ENCODE measurements around the gene GREB1L. TPM values are rescaled to one million over a fixed set of nuclear protein-coding genes. Genes with fewer than 3 reads are reported as not detected.

The GREB1L gene
- total RNA-seq, 4 donors from 2014 or later: 13.2 to 16.0 (median 14.5) TPM

GRCh38 chr18:21489119-21489750, 247.2 kb downstream of the GREB1L start:
- WGBS: 50% methylated on average over 6 of the region's 6 CpGs
- H3K4me3 ChIP-seq: no peak overlapping the region
- no peak for DNase-seq (ENCODE audit: extremely low spot score)
- H3K36me3 ChIP-seq: no peaks in the 10 kb centered on the region
- H3K27ac ChIP-seq (replicated peaks in 1 of 4): no peak overlapping the region
- no peaks in the 10 kb centered on the region for H3K27me3 ChIP-seq
- TF ChIP-seq POLR2AphosphoS5 (IDR thresholded peaks at IDR 0.05): no peak
- no peak for TF ChIP-seq EP300 (IDR thresholded peaks at IDR 0.05)
- peak; percentile 61 to 79 (median 68) for TF ChIP-seq CTCF (IDR thresholded peaks at IDR 0.05)
- intact Hi-C loops (cut with DNase I): loop anchor here (10.0 kb wide), 1 partner anchor 116 kb away; the partner anchor contains the start of gene ESCO1
- no peaks in the 10 kb centered on the region for H3K9me3 ChIP-seq
- peaks cover 0 to 8% (median 5%) of the 10 kb centered on the region in 4 donors for H3K4me1 ChIP-seq

GRCh38 chr18:21489919-21490495, 248.0 kb downstream of the GREB1L start:
- TF ChIP-seq POLR2A (IDR thresholded peaks at IDR 0.05; ENCODE audit: low read depth) (no peak), POLR2AphosphoS5 (IDR thresholded peaks at IDR 0.05) (no peak), CTCF (IDR thresholded peaks at IDR 0.05) (no peak)
- DNase-seq (ENCODE audit: extremely low spot score): no peak
- WGBS: 93% methylated on average over 15 of the region's 15 CpGs
- no peak overlapping the region for H3K4me3 ChIP-seq
- H3K9me3 ChIP-seq: no peaks in the 10 kb centered on the region
- no peaks in the 10 kb centered on the region for H3K27me3 ChIP-seq
- H3K27ac ChIP-seq (replicated peaks in 1 of 4): no peak overlapping the region
- H3K4me1 ChIP-seq: peaks cover 0 to 5% (median under 1%) of the 10 kb centered on the region in 4 donors
- no peaks in the 10 kb centered on the region for H3K36me3 ChIP-seq
- intact Hi-C loops (cut with DNase I): loop anchor here (10.0 kb wide), 2 partner anchors 55 to 115 kb away; partner anchors contain the start of gene ESCO1

- intact Hi-C loops (cut with DNase I): loop anchor here (10.0 kb wide), 1 partner anchor 56 kb away; no protein-coding TSS in a partner anchor
- no peak for TF ChIP-seq POLR2A (IDR thresholded peaks at IDR 0.05; ENCODE audit: low read depth)
- no peak for TF ChIP-seq POLR2AphosphoS5 (IDR thresholded peaks at IDR 0.05)
- TF ChIP-seq EP300 (IDR thresholded peaks at IDR 0.05): no peak
- TF ChIP-seq CTCF (IDR thresholded peaks at IDR 0.05): no peak
- DNase-seq (ENCODE audit: extremely low spot score): no peak
- H3K27me3 ChIP-seq: no peaks in the 10 kb centered on the region
- H3K4me3 ChIP-seq: no peak overlapping the region
- WGBS: 79% methylated on average over 4 of the region's 4 CpGs
- no peaks in the 10 kb centered on the region for H3K9me3 ChIP-seq
- no peak overlapping the region for H3K27ac ChIP-seq (replicated peaks in 1 of 4)
- peaks cover 0 to 13% (median 7%) of the 10 kb centered on the region in 4 donors for H3K4me1 ChIP-seq
- H3K36me3 ChIP-seq: no peaks in the 10 kb centered on the region
These were observed 248.7 kb downstream of the GREB1L start for GRCh38 chr18:21490748-21491147.

GRCh38 chr18:21496277-21496835, 254.3 kb downstream of the GREB1L start:
- intact Hi-C loops (cut with DNase I): loop anchor here (10.0 kb wide), 1 partner anchor 62 kb away; no protein-coding TSS in a partner anchor
- peaks cover 0 to 23% (median 13%) of the 10 kb centered on the region in 4 donors for H3K4me1 ChIP-seq
- WGBS: 94% methylated on average over 12 of the region's 12 CpGs
- H3K9me3 ChIP-seq: no peaks in the 10 kb centered on the region
- H3K36me3 ChIP-seq: peaks cover 0 to 11% (median 8%) of the 10 kb centered on the region in 4 donors
- no peak overlapping the region for H3K27ac ChIP-seq (replicated peaks in 1 of 4)
- no peak for DNase-seq (ENCODE audit: extremely low spot score)
- no peak for TF ChIP-seq CTCF (IDR thresholded peaks at IDR 0.05)
- no peak for TF ChIP-seq POLR2AphosphoS5 (IDR thresholded peaks at IDR 0.05)
- TF ChIP-seq EP300 (IDR thresholded peaks at IDR 0.05): no peak
- TF ChIP-seq POLR2A (IDR thresholded peaks at IDR 0.05; ENCODE audit: low read depth): no peak
- H3K4me3 ChIP-seq: no peak overlapping the region
- no peaks in the 10 kb centered on the region for H3K27me3 ChIP-seq

All from esophagus muscularis mucosa (tissue), 4 donors.